GM12878 (cell line): ENCODE measurements around the gene RAP1GDS1. TPM values are rescaled to one million over a fixed set of nuclear protein-coding genes. Genes with fewer than 3 reads are reported as not detected.

Source experiments
- ATAC-seq: fragments of 200-7000 bp; cut with Tn5 transposase; 3 replicates; pipeline ENCODE4 v1.9.1; 2020; ENCODE audit warnings: mild to moderate bottlenecking, moderate library complexity
- BruUV-seq: library from RNA; stranded (reverse); fragments of 400-500 nt; replicated peaks from 2 replicates; lab custom pipeline; 2021; lab: Mats Ljungman, UMichigan
- CTCF ChIA-PET: fragments of 300-600 bp; sonication (Branson Sonifier 250); formaldehyde crosslinking; extraction: SDS; loops from one replicate; lab custom pipeline; 2021; ENCODE audit warnings: inconsistent platforms; lab: Yijun Ruan, JAX
- POLR2A ChIA-PET: fragments of 350-600 bp; formaldehyde crosslinking; extraction: SDS; loops from one replicate; lab custom pipeline; 2021; ENCODE audit warnings: inconsistent platforms; lab: Charles Lee
- RAD21 ChIA-PET: fragments of 300-600 bp; sonication (Branson Sonifier 250); formaldehyde crosslinking; loops from one replicate; lab custom pipeline; 2023; ENCODE audit warnings: antibody characterized with exemption; ENCODE audit not compliant: unreplicated experiment; lab: Charles Lee
- SMC1A ChIA-PET: fragments of 300-600 bp; sonication (Branson Sonifier 250); formaldehyde crosslinking; loops from one replicate; lab custom pipeline; 2023; ENCODE audit not compliant: unreplicated experiment, uncharacterized antibody; lab: Charles Lee
- DNase-seq: peaks from one replicate; pipeline ENCODE4 v3.0.0-alpha.2; 2011; ENCODE audit warnings: low read depth, low spot score
- FAIRE-seq: peaks from 3 replicates; lab custom pipeline; 2011; peaks lifted over from hg19 to GRCh38; lab: Jason Lieb, UNC
- H2AFZ ChIP-seq: 2 replicates; pipeline ENCODE4 v1.6.0; 2011; ENCODE audit warnings: low read depth, low read length, control low read depth; ENCODE audit not compliant: control insufficient read depth
- H3K27ac ChIP-seq: 2 replicates; pipeline ENCODE4 v1.5.1; 2011; ENCODE audit warnings: control low read depth; ENCODE audit not compliant: control insufficient read depth, insufficient read depth
- H3K27me3 ChIP-seq, 2 experiments: replicated peaks in 1 of 2; 2 replicates each; pipeline versions ENCODE4 v1.6.0 to v1.6.1; 2011; ENCODE audit warnings: low read length in 1 of 2; ENCODE audit not compliant: control insufficient read depth in 2 of 2, insufficient read depth in 2 of 2
- H3K36me3 ChIP-seq, 2 experiments: 2 replicates each; pipeline ENCODE4 v1.5.1; 2011; ENCODE audit warnings: low read length in 1 of 2; ENCODE audit not compliant: control insufficient read depth in 2 of 2, insufficient read depth in 2 of 2
- H3K4me1 ChIP-seq: 2 replicates; pipeline ENCODE4 v1.6.1; 2011; ENCODE audit warnings: mild to moderate bottlenecking, low read length, moderate library complexity, mixed read lengths; ENCODE audit not compliant: control insufficient read depth, insufficient read depth
- H3K4me2 ChIP-seq: 2 replicates; pipeline ENCODE4 v1.6.0; 2011; ENCODE audit warnings: control low read depth; ENCODE audit not compliant: control insufficient read depth, insufficient read depth
- H3K4me3 ChIP-seq: fragments of 200-600 bp; sonication (generic); 2 replicates; pipeline ENCODE4 v1.5.1; 2016
- H3K79me2 ChIP-seq: 2 replicates; pipeline ENCODE4 v1.6.0; 2011; ENCODE audit warnings: low read length; ENCODE audit not compliant: control insufficient read depth, insufficient read depth
- H3K9ac ChIP-seq: 2 replicates; pipeline ENCODE4 v1.8.0; 2011; ENCODE audit warnings: low read length, control low read depth, mixed read lengths; ENCODE audit not compliant: control insufficient read depth, insufficient read depth
- H3K9me3 ChIP-seq: replicated peaks from 3 replicates; pipeline ENCODE4 v1.5.1; 2011; ENCODE audit warnings: mild to moderate bottlenecking, low read length; ENCODE audit not compliant: control insufficient read depth, insufficient read depth
- H4K20me1 ChIP-seq: 2 replicates; pipeline ENCODE4 v1.6.0; 2011; ENCODE audit not compliant: control insufficient read depth, insufficient read depth
- CBX5 ChIP-seq: sonication (generic); IDR thresholded peaks from 2 replicates; pipeline ENCODE4 v1.6.1; 2016; ENCODE audit warnings: low read depth, moderate library complexity, mild to moderate bottlenecking, inconsistent platforms
- HCFC1 ChIP-seq: fragments of 150-350 bp; IDR thresholded peaks from 2 replicates; pipeline ENCODE4 v1.6.1; 2014; ENCODE audit warnings: low read length
- HDGF ChIP-seq: fragments of 450-650 bp; IDR thresholded peaks from 2 replicates; pipeline ENCODE4 v1.6.1; 2016; ENCODE audit warnings: antibody characterized with exemption
- HSF1 ChIP-seq: fragments of 150-350 bp; IDR thresholded peaks from 2 replicates; pipeline ENCODE4 v1.6.1; 2014; ENCODE audit warnings: mild to moderate bottlenecking, low read depth, low read length
- IKZF1 ChIP-seq: fragments of 450-650 bp; conservative IDR thresholded peaks from 2 replicates; pipeline ENCODE4 v1.6.1; 2017; ENCODE audit warnings: antibody characterized with exemption, mild to moderate bottlenecking
- LARP7 ChIP-seq: fragments of 450-650 bp; IDR thresholded peaks from 2 replicates; pipeline ENCODE4 v1.6.1; 2017; ENCODE audit warnings: mild to moderate bottlenecking
- NFXL1 ChIP-seq: fragments of 450-650 bp; IDR thresholded peaks from 2 replicates; pipeline ENCODE4 v1.6.1; 2017; ENCODE audit warnings: antibody characterized with exemption, mild to moderate bottlenecking, borderline replicate concordance
- RBBP5 ChIP-seq: fragments of 200-600 bp; sonication (generic); conservative IDR thresholded peaks from 2 replicates; pipeline ENCODE4 v1.6.1; 2016
- TCF3 ChIP-seq: IDR thresholded peaks from 2 replicates; pipeline ENCODE4 v1.6.1; 2012; ENCODE audit warnings: low read depth, mild to moderate bottlenecking, low read length, borderline replicate concordance; ENCODE audit not compliant: insufficient read depth
- TCF7 ChIP-seq: IDR thresholded peaks from 2 replicates; pipeline ENCODE4 v1.6.1; 2014; ENCODE audit warnings: antibody characterized with exemption, borderline replicate concordance
- in situ Hi-C: fragments of 300-500 bp; cut with MboI; formaldehyde crosslinking; loops from 9 replicates; pipeline ENCODE4 v1.14.3; 2018; ENCODE audit warnings: mixed read lengths
- intact Hi-C: fragments of 100-400 bp; cut with micrococcal nuclease; formaldehyde crosslinking; loops from one replicate; pipeline ENCODE4 v1.14.2; 2022; ENCODE audit not compliant: unreplicated experiment
- polyA plus RNA-seq, 11 experiments: library from polyadenylated mRNA; depleted of rRNA in 4 of 11; unstranded in 6 of 11; stranded (reverse) in 5 of 11; fragments of >200 nt; fragmentation: Nextera tagmentation in 4 of 11; fragmentation: Illumina TruSeq in 1 of 11; extraction: Ambion mirVana in 4 of 11; extraction: Trizol in 1 of 11; gene quantifications; 1 replicate in 1 of 11; 2 replicates in 10 of 11; pipeline versions ENCODE4 v1.2.1 to v1.2.3, GENCODE V29; 2011 to 2016; ENCODE audit warnings: inconsistent platforms in 2 of 11, missing spikeins in 2 of 11, low read depth in 1 of 11
- total RNA-seq, 4 experiments: library from RNA; depleted of rRNA in 3 of 4; stranded (reverse); fragments of >200 nt in 3 of 4; fragmentation: Illumina TruSeq in 1 of 4; extraction: Trizol in 1 of 4; gene quantifications; 2 replicates each; pipeline versions ENCODE4 v1.2.1 to v1.2.3, GENCODE V29; 2013 to 2021

Gene RAP1GDS1
- total and polyA plus RNA-seq, 10 of the 15 experiments (the other 5 are each of a cell fraction or from before 2014, with no cell fraction given): 12.0 to 30.5 (median 20.7) TPM

- H3K9ac ChIP-seq: no peak overlapping the region
- ATAC-seq: 0 out of 3 replicates have a peak, but pooled peaks have one; percentile 5
- no peak overlapping the region for H3K27ac ChIP-seq
- no peak for FAIRE-seq
- no peaks in the 10 kb centered on the region for H3K27me3 ChIP-seq
- H3K36me3 ChIP-seq: no peaks in the 10 kb centered on the region; a peak in 1 of 4 replicates
- SMC1A ChIA-PET: interaction anchor here (0.7 to 1.8 kb wide), 7 partner anchors 8 to 546 kb away, joined by 3 to 5 read pairs (median 3); no protein-coding TSS in a partner anchor
- no peak for DNase-seq
- no peaks in the 10 kb centered on the region for H3K79me2 ChIP-seq
- RAD21 ChIA-PET: interaction anchor here (0.9 to 1.4 kb wide), 2 partner anchors 19 to 209 kb away, joined by 3 to 4 read pairs; partner anchors contain the start of gene TSPAN5
- no peak overlapping the region for H3K4me2 ChIP-seq
- H4K20me1 ChIP-seq: no peaks in the 10 kb centered on the region
- in situ Hi-C loops: no loop called here
- POLR2A ChIA-PET: interaction anchor here (0.6 kb wide), 1 partner anchor 224 kb away, joined by 3 read pairs; no protein-coding TSS in a partner anchor
- no peak overlapping the region for H2AFZ ChIP-seq
- no peaks in the 10 kb centered on the region; the same call in 2 of the 3 replicates for H3K9me3 ChIP-seq
- CTCF ChIA-PET: interaction anchor here (0.6 to 4.8 kb wide), 4 partner anchors 15 to 956 kb away, joined by 3 to 21 read pairs (median 4); partner anchors contain the start of gene STPG2
- BruUV-seq: no TSS peak
- peaks cover 17% of the 10 kb centered on the region for H3K4me1 ChIP-seq
- no peak overlapping the region for H3K4me3 ChIP-seq
- intact Hi-C loops: loop anchor here (5.0 kb wide), 2 partner anchors 187 to 307 kb away; partner anchors contain the start of genes RAP1GDS1 and STPG2
- TF ChIP-seq TCF3 (0 out of 2 replicates have a peak, but pooled peaks have one; percentile 44), CBX5 (no peak), LARP7 (no peak), IKZF1 (peak; percentile 17; the same call in 1 of the 2 replicates), HDGF (no peak), RBBP5 (no peak), HCFC1 (no peak), TCF7 (no peak), HSF1 (no peak), NFXL1 (no peak)
Observed at GRCh38 chr4:98448908-98449307, 187.7 kb downstream of the RAP1GDS1 start.
